ENCODE measurements around the gene CHTF8. TPM values are rescaled to one million over a fixed set of nuclear protein-coding genes. Genes with fewer than 3 reads are reported as not detected.
"Not testable (repeated sequence)": the region's sequence is repeated elsewhere in the genome, so short reads cannot be mapped to it uniquely, and the experiment has no call there.

CHTF8 gene
- total RNA-seq, 4 donors from 2014 or later: 95.8 to 124 (median 104) TPM

DNA sequence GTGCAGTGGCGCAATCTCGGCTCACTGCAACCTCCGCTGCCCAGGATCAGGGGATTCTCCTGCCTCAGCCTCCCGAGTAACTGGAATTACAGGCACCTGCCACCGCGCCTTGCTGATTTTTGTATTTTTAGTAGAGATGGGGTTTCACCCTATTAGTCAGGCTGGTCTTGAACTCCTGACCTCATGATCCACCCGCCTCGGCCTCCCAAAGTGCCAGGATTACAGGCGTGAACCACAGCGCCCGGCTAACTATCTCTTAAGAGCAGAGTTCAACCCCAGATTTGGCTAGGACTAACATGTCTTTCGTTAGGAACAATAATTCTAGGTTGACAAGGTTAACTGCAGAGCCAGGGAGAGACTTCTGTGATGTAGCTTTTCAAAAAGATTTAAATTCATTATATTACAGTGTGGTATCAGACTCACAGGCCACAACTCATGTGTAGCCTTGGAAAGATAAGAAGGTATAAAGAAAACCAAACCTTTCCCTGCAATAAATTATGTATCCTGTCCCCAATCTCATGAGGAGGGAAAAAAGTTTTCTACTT is 4.3 kb downstream of the CHTF8 start:
- 93 to 97% methylated on average over 12 of the region's 12 CpGs for WGBS, 2 donors
- Histone ChIP-seq H3K36me3 (peaks cover 0 to 3% of the 10 kb centered on the region in 2 donors), H3K4me3 (replicated peaks in 1 of 3) (no peak overlapping the region), H3K4me1 (peaks cover 9% of the 10 kb centered on the region in 2 donors), H3K27ac (no peak overlapping the region), H3K27me3 (no peaks in the 10 kb centered on the region), H3K9me3 (no peaks in the 10 kb centered on the region)
- intact Hi-C loops (cut with DNase I): no loop called here
- TF ChIP-seq, protein P1, sequence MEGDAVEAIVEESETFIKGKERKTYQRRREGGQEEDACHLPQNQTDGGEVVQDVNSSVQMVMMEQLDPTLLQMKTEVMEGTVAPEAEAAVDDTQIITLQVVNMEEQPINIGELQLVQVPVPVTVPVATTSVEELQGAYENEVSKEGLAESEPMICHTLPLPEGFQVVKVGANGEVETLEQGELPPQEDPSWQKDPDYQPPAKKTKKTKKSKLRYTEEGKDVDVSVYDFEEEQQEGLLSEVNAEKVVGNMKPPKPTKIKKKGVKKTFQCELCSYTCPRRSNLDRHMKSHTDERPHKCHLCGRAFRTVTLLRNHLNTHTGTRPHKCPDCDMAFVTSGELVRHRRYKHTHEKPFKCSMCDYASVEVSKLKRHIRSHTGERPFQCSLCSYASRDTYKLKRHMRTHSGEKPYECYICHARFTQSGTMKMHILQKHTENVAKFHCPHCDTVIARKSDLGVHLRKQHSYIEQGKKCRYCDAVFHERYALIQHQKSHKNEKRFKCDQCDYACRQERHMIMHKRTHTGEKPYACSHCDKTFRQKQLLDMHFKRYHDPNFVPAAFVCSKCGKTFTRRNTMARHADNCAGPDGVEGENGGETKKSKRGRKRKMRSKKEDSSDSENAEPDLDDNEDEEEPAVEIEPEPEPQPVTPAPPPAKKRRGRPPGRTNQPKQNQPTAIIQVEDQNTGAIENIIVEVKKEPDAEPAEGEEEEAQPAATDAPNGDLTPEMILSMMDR (IDR thresholded peaks at IDR 0.05): no peak
- no peak for TF ChIP-seq POLR2A (IDR thresholded peaks at IDR 0.05)
- no peak for DNase-seq

DNA sequence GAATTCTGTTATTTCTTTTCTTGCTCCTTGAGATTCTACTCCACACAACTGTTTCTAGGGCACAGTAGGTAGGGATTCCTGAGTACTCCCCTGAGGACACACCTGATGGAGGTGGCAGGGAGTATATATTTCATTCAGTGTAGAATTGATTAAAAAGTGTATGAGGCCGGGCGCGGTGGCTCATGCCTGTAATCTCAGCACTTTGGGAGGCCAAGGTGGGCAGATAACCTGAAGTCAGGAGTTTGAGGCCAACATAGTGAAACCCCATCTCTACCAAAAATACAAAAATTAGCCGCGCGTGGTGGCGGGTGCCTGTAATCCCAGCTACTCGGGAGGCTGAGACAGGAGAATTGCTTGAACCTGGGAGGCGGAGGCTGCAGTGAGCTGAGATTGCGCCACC is 5.6 kb downstream of the CHTF8 start:
- 95 to 99% methylated on average over 10 of the region's 10 CpGs for WGBS, 2 donors

DNA sequence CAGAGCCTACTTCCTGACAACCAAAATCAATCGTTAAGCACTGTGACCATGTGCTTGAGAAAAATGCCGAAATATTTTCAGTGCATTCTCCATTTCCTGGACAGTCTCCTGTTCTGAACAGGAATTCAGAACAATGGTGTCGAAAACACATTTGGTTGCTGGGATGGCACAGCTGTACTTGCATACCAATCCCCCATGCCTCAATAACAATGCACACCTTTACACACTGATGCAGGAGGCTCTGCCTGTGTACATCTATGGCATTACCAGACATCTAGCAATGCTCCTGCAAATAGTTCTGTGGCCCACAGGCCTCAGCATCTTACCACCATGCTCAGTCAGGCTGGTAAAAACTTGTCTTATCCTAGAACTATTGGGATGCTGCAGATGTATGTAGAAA is 6.2 kb downstream of the CHTF8 start:
- H3K4me1 ChIP-seq: peaks cover 8 to 9% of the 10 kb centered on the region in 2 donors
- WGBS, 2 donors: 76% methylated on average over 3 of the region's 3 CpGs
- no peak for DNase-seq
- H3K4me3 ChIP-seq (replicated peaks in 1 of 3): no peak overlapping the region
- TF ChIP-seq, protein P1 (IDR thresholded peaks at IDR 0.05): no peak
- TF ChIP-seq POLR2A (IDR thresholded peaks at IDR 0.05): no peak
- no peaks in the 10 kb centered on the region for H3K27me3 ChIP-seq
- H3K9me3 ChIP-seq: no peaks in the 10 kb centered on the region
- H3K36me3 ChIP-seq: peaks cover 0 to 3% of the 10 kb centered on the region in 2 donors
- intact Hi-C loops (cut with DNase I): no loop called here
- H3K27ac ChIP-seq: no peak overlapping the region

More for the DNA sequence above, 5.6 kb downstream of the CHTF8 start:
- H3K27ac ChIP-seq; H3K36me3 ChIP-seq; H3K4me3 ChIP-seq (replicated peaks in 1 of 3); H3K4me1 ChIP-seq; intact Hi-C loops (cut with DNase I); DNase-seq; H3K9me3 ChIP-seq; H3K27me3 ChIP-seq: not testable (repeated sequence)

DNA sequence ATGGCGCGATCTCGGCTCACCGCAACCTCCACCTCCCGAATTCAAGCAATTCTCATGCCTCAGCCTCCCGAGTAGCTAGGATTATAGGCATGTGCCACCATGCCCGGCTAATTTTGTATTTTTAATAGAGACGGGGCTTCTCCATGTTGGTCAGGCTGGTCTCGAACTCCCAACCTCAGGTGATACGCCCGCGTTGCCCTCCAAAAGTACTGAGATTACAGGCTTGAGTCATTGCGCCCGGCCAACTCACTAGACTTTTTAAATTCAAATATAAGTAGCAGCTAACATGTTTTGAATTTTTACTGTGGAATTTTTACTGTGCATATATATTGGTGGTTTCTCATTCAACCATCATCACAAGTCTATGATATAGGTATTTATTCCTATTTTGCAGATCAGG is 7.4 kb downstream of the CHTF8 start:
- intact Hi-C loops (cut with DNase I): loop anchor here (5.0 kb wide), 2 partner anchors 223 to 278 kb away; no protein-coding TSS in a partner anchor

DNA sequence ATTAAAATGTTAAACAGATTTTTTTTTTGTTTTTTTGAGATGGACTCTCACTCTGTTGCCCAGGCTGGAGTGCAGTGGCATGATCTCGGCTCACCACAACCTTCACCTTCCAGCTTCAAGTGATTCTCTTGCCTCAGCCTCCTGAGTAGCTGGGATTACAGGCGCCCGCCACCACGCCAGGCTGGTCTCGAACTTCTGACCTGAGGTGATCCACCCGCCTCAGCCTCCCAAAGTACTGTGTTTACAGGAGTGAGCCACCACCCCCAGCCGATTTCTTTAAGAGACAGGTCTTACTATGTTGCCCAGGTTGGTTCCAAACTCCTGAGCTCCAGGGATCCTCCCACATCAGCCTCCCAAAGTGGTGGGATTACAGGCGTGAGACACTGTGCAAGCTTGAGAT is 8.0 kb downstream of the CHTF8 start:
- H3K9me3 ChIP-seq; DNase-seq; H3K4me1 ChIP-seq; H3K27me3 ChIP-seq; H3K4me3 ChIP-seq (replicated peaks in 1 of 3); H3K27ac ChIP-seq: not testable (repeated sequence)
- intact Hi-C loops (cut with DNase I): loop anchor here (5.0 kb wide), 2 partner anchors 222 to 277 kb away; no protein-coding TSS in a partner anchor
- peaks cover 16 to 17% of the 10 kb centered on the region in 2 donors for H3K36me3 ChIP-seq
- 95 to 96% methylated on average over 8 of the region's 8 CpGs for WGBS, 2 donors

More for the DNA sequence above, 7.4 kb downstream of the CHTF8 start:
- WGBS, 2 donors: 98% methylated on average over 14 of the region's 14 CpGs
- not testable (repeated sequence) for H3K27ac ChIP-seq; H3K4me3 ChIP-seq (replicated peaks in 1 of 3); DNase-seq; H3K27me3 ChIP-seq; H3K4me1 ChIP-seq; H3K9me3 ChIP-seq
- H3K36me3 ChIP-seq: peaks cover 12 to 14% of the 10 kb centered on the region in 2 donors

DNA sequence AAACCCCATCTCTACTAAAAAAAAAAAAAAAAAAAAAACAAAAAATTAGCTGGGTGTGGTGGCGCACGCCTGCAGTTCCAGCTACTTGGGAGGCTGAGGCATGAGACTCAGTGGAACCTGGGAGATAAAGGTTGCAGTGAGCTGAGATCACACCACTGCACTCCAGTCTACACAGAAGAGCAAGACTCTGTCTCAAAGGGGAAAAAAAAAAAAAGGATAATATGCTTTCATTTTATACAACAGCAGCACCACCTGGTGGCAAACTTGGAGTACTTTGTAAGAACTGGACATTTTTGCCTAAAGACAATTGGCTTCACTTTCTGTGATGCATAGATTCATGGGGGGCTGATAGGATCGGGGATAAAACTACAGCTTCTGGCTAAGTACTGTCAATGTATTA is 8.5 kb downstream of the CHTF8 start:
- Histone ChIP-seq H3K27ac (no peak overlapping the region), H3K27me3 (no peaks in the 10 kb centered on the region), H3K36me3 (peaks cover 16 to 18% of the 10 kb centered on the region in 2 donors), H3K9me3 (no peaks in the 10 kb centered on the region), H3K4me1 (peaks cover 0 to 6% of the 10 kb centered on the region in 2 donors), H3K4me3 (replicated peaks in 1 of 3) (no peak overlapping the region)
- TF ChIP-seq, protein P1 (IDR thresholded peaks at IDR 0.05): peak; percentile 26 to 93 (median 68)
- no peak for TF ChIP-seq POLR2A (IDR thresholded peaks at IDR 0.05)
- intact Hi-C loops (cut with DNase I): loop anchor here (5.0 kb wide), 2 partner anchors 222 to 277 kb away; no protein-coding TSS in a partner anchor
- 82 to 85% methylated on average over 3 of the region's 3 CpGs for WGBS, 2 donors
- peak; percentile 64 to 74 for DNase-seq

All from thyroid gland (tissue), 4 donors.